K562 (cell line): ENCODE results near the gene ECI1. TPM values are rescaled to one million over a fixed set of nuclear protein-coding genes. Genes with fewer than 3 reads are reported as not detected.

Experiments used
- ATF1 ChIP-seq, 2 experiments: fragments of 450-650 bp in 1 of 2; IDR thresholded peaks; 2 replicates each; pipeline ENCODE4 v1.6.1; 2016; ENCODE audit warnings: missing compliant biosample characterization in 1 of 2, missing genetic modification characterization in 1 of 2
- BRF1 ChIP-seq: IDR thresholded peaks from 3 replicates; pipeline ENCODE4 v1.6.1; 2011; ENCODE audit warnings: borderline replicate concordance, mild to moderate bottlenecking; ENCODE audit not compliant: insufficient read length; ENCODE audit errors: extremely low read depth
- ETV5 ChIP-seq: sonication (generic); formaldehyde crosslinking; IDR thresholded peaks from 2 replicates; pipeline ENCODE4 v1.4.0; 2020; ENCODE audit warnings: low read depth, mild to moderate bottlenecking, missing genetic modification reagents
- ETV6 ChIP-seq, 3 experiments: fragments of 150-350 bp in 1 of 3; sonication (generic) in 1 of 3; formaldehyde crosslinking in 1 of 3; IDR thresholded peaks; 2 replicates each; pipeline versions ENCODE4 v1.6.1 to v1.8.0; 2014 to 2022; ENCODE audit warnings: borderline replicate concordance in 2 of 3, low read depth in 2 of 3, antibody characterized with exemption in 1 of 3, low read length in 1 of 3, mild to moderate bottlenecking in 1 of 3, missing genetic modification reagents in 1 of 3
- FOXO4 ChIP-seq: fragments of 450-650 bp; formaldehyde crosslinking; IDR thresholded peaks from 2 replicates; pipeline ENCODE4 v1.4.0; 2020; ENCODE audit warnings: mild to moderate bottlenecking, moderate library complexity
- HOXB6 ChIP-seq: fragments of 250-450 bp; sonication (Bioruptor Pico); IDR thresholded peaks from 2 replicates; pipeline ENCODE4 v1.5.1; 2022; ENCODE audit warnings: mild to moderate bottlenecking, borderline replicate concordance
- KHSRP ChIP-seq: fragments of 450-650 bp; IDR thresholded peaks from 2 replicates; pipeline ENCODE4 v1.6.1; 2017
- MBD1 ChIP-seq: fragments of 250-450 bp; sonication (Bioruptor Pico); IDR thresholded peaks from 2 replicates; pipeline ENCODE4 v1.8.0; 2022; ENCODE audit warnings: inconsistent platforms
- NR3C1 ChIP-seq: sonication (generic); formaldehyde crosslinking; IDR thresholded peaks from 2 replicates; pipeline ENCODE4 v1.8.1; 2022; ENCODE audit warnings: missing genetic modification reagents
- PATZ1 ChIP-seq: fragments of 250-450 bp; sonication (Bioruptor Pico); IDR thresholded peaks from 2 replicates; pipeline ENCODE4 v1.5.0; 2020; ENCODE audit warnings: mild to moderate bottlenecking, borderline replicate concordance
- SMC3 ChIP-seq: conservative IDR thresholded peaks from 2 replicates; pipeline ENCODE4 v1.6.1; 2011; ENCODE audit warnings: low read depth, low read length, improper control_type of control experiment; ENCODE audit not compliant: insufficient read depth
- THRB ChIP-seq: fragments of 450-650 bp; formaldehyde crosslinking; conservative IDR thresholded peaks from 2 replicates; pipeline ENCODE4 v1.4.0; 2022; ENCODE audit warnings: mild to moderate bottlenecking, missing genetic modification characterization
- TRIM24 ChIP-seq, 2 experiments: fragments of 450-650 bp; IDR thresholded peaks; 2 replicates each; pipeline ENCODE4 v1.6.1; 2016
- ZFP36 ChIP-seq: fragments of 150-350 bp; IDR thresholded peaks from 2 replicates; pipeline ENCODE4 v1.6.1; 2018; ENCODE audit warnings: low read length, low read depth; ENCODE audit not compliant: partially characterized antibody
- ZMIZ1 ChIP-seq, 2 experiments: fragments of 150-350 bp in 1 of 2; IDR thresholded peaks; 2 replicates each; pipeline ENCODE4 v1.6.1; 2012 to 2016; ENCODE audit warnings: low read depth in 2 of 2, low read length in 2 of 2, mild to moderate bottlenecking in 1 of 2, moderate library complexity in 1 of 2
- ZNF583 ChIP-seq: fragments of 250-450 bp; sonication (Bioruptor Pico); IDR thresholded peaks from 2 replicates; pipeline ENCODE4 v1.4.0; 2020
- polyA plus RNA-seq, 8 experiments: library from polyadenylated mRNA; depleted of rRNA in 4 of 8; stranded (reverse) in 5 of 8; unstranded in 3 of 8; fragments of >200 nt; fragmentation: Nextera tagmentation in 2 of 8; fragmentation: Illumina TruSeq in 1 of 8; extraction: Ambion mirVana in 2 of 8; extraction: Trizol in 1 of 8; gene quantifications; 2 replicates each; pipeline versions ENCODE4 v1.2.1 to v1.2.3, GENCODE V29; 2011 to 2014; ENCODE audit warnings: inconsistent platforms in 1 of 8, missing spikeins in 1 of 8
- total RNA-seq, 7 experiments: library from RNA; depleted of rRNA in 6 of 7; stranded (reverse); fragments of >200 nt in 6 of 7; fragmentation: Illumina TruSeq in 2 of 7; extraction: Trizol in 2 of 7; gene quantifications; 2 replicates each; pipeline versions ENCODE4 v1.2.1 to v1.2.3, GENCODE V29; 2011 to 2021; ENCODE audit warnings: low replicate concordance in 1 of 7

ECI1 gene
- total and polyA plus RNA-seq, 9 of the 15 experiments (the other 6 are each of a cell fraction or from before 2014, with no cell fraction given) = 4.7 to 189 (median 54.0) TPM

- TF ChIP-seq SMC3 (peak; percentile 70), MBD1 (CRISPR knock-in tag) (no peak), KHSRP (no peak), ZNF583 (CRISPR knock-in tag) (no peak), ZFP36 (no peak), FOXO4 (CRISPR knock-in tag) (no peak), BRF1 (no peak), TRIM24 (IDR thresholded peaks at IDR 0.05) (peak in 1 of 2 experiments; percentile 43; a peak in 2 of 4 replicates), ZMIZ1 (IDR thresholded peaks at IDR 0.05; ENCODE audit: low read depth in 2 of 2, low read length in 2 of 2) (no peak), THRB (CRISPR knock-in tag) (no peak), NR3C1 (no peak), ETV6 (IDR thresholded peaks at IDR 0.05; ENCODE audit: borderline replicate concordance in 1 of 2, low read depth in 2 of 2, low read length in 1 of 2) (no peak), ETV6 (CRISPR knock-in tag; IDR thresholded peaks at IDR 0.05; ENCODE audit: borderline replicate concordance) (no peak), ATF1 (CRISPR knock-in tag; IDR thresholded peaks at IDR 0.05) (no peak), ATF1 (tag; IDR thresholded peaks at IDR 0.05) (peak; percentile 63), PATZ1 (CRISPR knock-in tag) (peak; percentile 68; the same call in 1 of the 2 replicates), HOXB6 (CRISPR knock-in tag) (no peak; the same call in 1 of the 2 replicates), ETV5 (CRISPR knock-in tag) (peak; percentile 95)
These were observed at the start of gene ECI1 (continued) for GRCh38 chr16:2251296-2252111.
